A673 (cell line): ENCODE measurements around the gene VPS37B. TPM values are rescaled to one million over a fixed set of nuclear protein-coding genes. Genes with fewer than 3 reads are reported as not detected.
A peak's percentile ranks its signal among the peaks of the same experiment; 100 is the strongest.

Experiments used
- BruUV-seq: library from RNA; stranded (reverse); fragments of 400-500 nt; replicated peaks from 2 replicates; lab custom pipeline; 2021; lab: Mats Ljungman, UMichigan
- CTCF ChIA-PET: fragments of 300-600 bp; sonication (Branson Sonifier 250); formaldehyde crosslinking; loops from one replicate; lab custom pipeline; 2022; ENCODE audit warnings: antibody characterized with exemption; lab: Charles Lee
- POLR2A ChIA-PET: fragments of 300-600 bp; sonication (Branson Sonifier 250); formaldehyde crosslinking; loops from one replicate; lab custom pipeline; 2022; ENCODE audit warnings: antibody characterized with exemption; ENCODE audit not compliant: low non-redundant PET; lab: Charles Lee
- DNase-seq: peaks from one replicate; pipeline ENCODE4 v3.0.0-alpha.2; 2015; ENCODE audit warnings: low spot score
- H3K27ac ChIP-seq: fragments of 200-600 bp; sonication (generic); 2 replicates; pipeline ENCODE4 v1.5.1; 2016; ENCODE audit warnings: mixed run types, low read depth, mild to moderate bottlenecking, mixed read lengths, antibody characterized with exemption, low read length; ENCODE audit not compliant: poor library complexity, severe bottlenecking
- H3K27me3 ChIP-seq: fragments of 200-600 bp; sonication (generic); replicated peaks from 2 replicates; pipeline ENCODE4 v1.6.1; 2017; ENCODE audit warnings: mixed run types, low read depth, mild to moderate bottlenecking, mixed read lengths, antibody characterized with exemption, low read length; ENCODE audit not compliant: insufficient read depth, poor library complexity
- H3K36me3 ChIP-seq: fragments of 200-600 bp; sonication (generic); 2 replicates; pipeline ENCODE4 v1.6.1; 2016; ENCODE audit warnings: mixed run types, mild to moderate bottlenecking, mixed read lengths, antibody characterized with exemption, low read length; ENCODE audit not compliant: insufficient read depth, poor library complexity, severe bottlenecking
- H3K4me1 ChIP-seq: fragments of 200-600 bp; sonication (generic); 2 replicates; pipeline ENCODE4 v1.6.1; 2017; ENCODE audit warnings: mixed run types, mild to moderate bottlenecking, mixed read lengths, antibody characterized with exemption, low read length; ENCODE audit not compliant: insufficient read depth, poor library complexity, severe bottlenecking
- H3K4me3 ChIP-seq: fragments of 200-600 bp; sonication (generic); 2 replicates; pipeline ENCODE4 v1.5.1; 2016; ENCODE audit warnings: low read depth, mixed run types, mild to moderate bottlenecking, mixed read lengths, low read length; ENCODE audit not compliant: poor library complexity, severe bottlenecking
- H3K9me3 ChIP-seq: fragments of 200-600 bp; sonication (generic); 2 replicates; pipeline ENCODE4 v1.6.1; 2016; ENCODE audit warnings: mixed run types, low read depth, mild to moderate bottlenecking, mixed read lengths, antibody characterized with exemption, low read length; ENCODE audit not compliant: poor library complexity, severe bottlenecking
- CTCF ChIP-seq: fragments of 300-800, 200-600 bp; sonication (generic); conservative IDR thresholded peaks from 2 replicates; pipeline ENCODE4 v1.5.1; 2017; ENCODE audit warnings: low read depth, mild to moderate bottlenecking, antibody characterized with exemption, low read length, moderate library complexity, mixed read lengths
- EZH2 ChIP-seq: fragments of 200-600 bp; sonication (generic); IDR thresholded peaks from 2 replicates; pipeline ENCODE4 v1.6.1; 2017; ENCODE audit warnings: borderline replicate concordance, low read depth, mild to moderate bottlenecking, mixed read lengths, antibody characterized with exemption, low read length; ENCODE audit not compliant: poor library complexity, severe bottlenecking
- intact Hi-C: fragments of 100-400 bp; cut with micrococcal nuclease; formaldehyde crosslinking; loops from one replicate; pipeline ENCODE4 v1.10.0; 2022; ENCODE audit not compliant: unreplicated experiment
- total RNA-seq: library from RNA; stranded (reverse); gene quantifications from 2 replicates; pipeline ENCODE4 v1.2.3, GENCODE V29; 2021

The VPS37B gene
- total RNA-seq, 1 experiment from 2014 or later, result 34.4 TPM

DNA sequence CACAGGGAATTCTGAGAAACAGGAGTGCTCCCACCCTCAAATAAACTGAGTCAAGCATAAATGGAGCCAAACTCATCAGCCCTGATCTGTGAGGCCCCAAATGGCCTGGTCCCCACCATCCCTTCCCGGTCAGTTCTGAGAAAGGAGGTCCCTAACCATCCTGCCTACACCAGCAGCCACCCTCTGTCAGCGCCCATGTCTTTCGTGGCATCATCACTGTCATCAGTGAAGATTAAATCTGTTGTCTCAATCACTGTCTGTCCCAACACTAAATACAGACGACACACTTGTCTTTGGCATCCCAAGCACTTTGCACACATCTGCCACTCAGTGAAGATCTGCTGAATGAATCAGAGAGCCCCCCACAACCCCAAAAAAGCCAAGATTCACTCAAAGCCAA is 22.4 kb downstream of the VPS37B start:
- no peak for DNase-seq
- Histone ChIP-seq H3K27ac (peak overlapping the region; percentile 86), H3K9me3 (no peaks in the 10 kb centered on the region), H3K4me1 (peaks cover 65% of the 10 kb centered on the region), H3K4me3 (no peak overlapping the region), H3K36me3 (peaks cover 19% of the 10 kb centered on the region), H3K27me3 (no peaks in the 10 kb centered on the region)
- BruUV-seq, result no TSS peak
- POLR2A ChIA-PET, result no interaction called here
- CTCF ChIA-PET, result no interaction called here
- TF ChIP-seq CTCF (no peak), EZH2 (no peak)
- intact Hi-C loops, result loop anchor here (10.0 kb wide), 1 partner anchor 361 kb away; the partner anchor contains the start of genes MPHOSPH9 and MTRFR

DNA sequence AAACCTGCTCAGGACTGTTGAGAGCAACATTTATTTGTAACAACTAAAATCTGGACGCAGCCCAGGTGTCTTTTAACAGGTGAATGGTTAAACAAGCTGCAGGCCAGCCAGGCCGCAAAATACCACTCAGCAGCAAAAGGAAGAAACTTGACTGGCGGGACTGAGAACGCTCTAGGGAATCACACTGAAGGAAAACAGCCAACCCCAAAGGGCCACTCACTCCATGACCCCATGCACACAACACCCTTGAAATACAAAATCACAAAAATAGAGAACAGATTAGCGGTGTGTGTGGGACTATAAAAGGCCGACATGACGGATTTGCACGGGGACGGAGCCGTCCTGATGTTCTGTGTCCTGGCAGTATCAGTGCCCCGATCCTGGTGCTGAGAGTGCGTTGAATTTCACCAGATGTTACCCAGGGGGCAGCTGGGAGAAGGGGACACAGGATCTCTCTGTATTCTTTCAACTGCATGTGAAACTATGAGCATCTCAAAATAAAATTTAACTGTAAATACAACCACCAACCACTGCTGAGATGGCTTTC is 23.0 kb downstream of the VPS37B start:
- TF ChIP-seq CTCF, result no peak
- no peak for TF ChIP-seq EZH2
- Histone ChIP-seq H3K36me3 (peaks cover 24% of the 10 kb centered on the region), H3K9me3 (no peaks in the 10 kb centered on the region), H3K27me3 (no peaks in the 10 kb centered on the region), H3K4me3 (peak overlapping the region; percentile 40), H3K4me1 (peaks cover 65% of the 10 kb centered on the region), H3K27ac (peak overlapping the region; percentile 86)
- ChIA-PET CTCF (interaction anchor here (0.6 kb wide), 1 partner anchor 9 kb away, joined by 4 read pairs; no protein-coding TSS in a partner anchor), POLR2A (no interaction called here)
- intact Hi-C loops, result loop anchor here (10.0 kb wide), 1 partner anchor 362 kb away; the partner anchor contains the start of genes MPHOSPH9 and MTRFR
- no peak for DNase-seq
- no TSS peak for BruUV-seq

GRCh38 chr12:122871851-122872780 is 23.8 kb downstream of the VPS37B start:
- BruUV-seq, result no TSS peak
- intact Hi-C loops, result loop anchor here (10.0 kb wide), 1 partner anchor 363 kb away; the partner anchor contains the start of genes MPHOSPH9 and MTRFR
- peak overlapping the region; percentile 40 for H3K4me3 ChIP-seq
- peak overlapping the region; percentile 86 for H3K27ac ChIP-seq
- POLR2A ChIA-PET, result no interaction called here
- H3K4me1 ChIP-seq, result peaks cover 57% of the 10 kb centered on the region
- no peaks in the 10 kb centered on the region for H3K9me3 ChIP-seq
- no peak for TF ChIP-seq CTCF
- TF ChIP-seq EZH2, result no peak
- peaks cover 24% of the 10 kb centered on the region for H3K36me3 ChIP-seq
- CTCF ChIA-PET, result interaction anchor here (0.6 to 1.5 kb wide), 4 partner anchors 8 to 80 kb away, joined by 3 to 5 read pairs (median 4); no protein-coding TSS in a partner anchor
- no peaks in the 10 kb centered on the region for H3K27me3 ChIP-seq
- peak; percentile 95 for DNase-seq
